GM21619 (cell line): Measurements from ENCODE around the gene ZMIZ1.

Experiments used
- ATAC-seq: cut with Tn5 transposase; IDR thresholded peaks from one replicate; pipeline ENCODE4 v1.9.1; 2021; ENCODE audit not compliant: unreplicated experiment

The ZMIZ1 gene

GRCh38 chr10:79349766-79350406, 281.1 kb downstream of the ZMIZ1 start:
- no peak for ATAC-seq

GRCh38 chr10:79350407-79351154, 281.8 kb downstream of the ZMIZ1 start:
- ATAC-seq, result no peak

GRCh38 chr10:79351332-79351731, 282.6 kb downstream of the ZMIZ1 start:
- no peak for ATAC-seq

GRCh38 chr10:79352035-79352877, 283.5 kb downstream of the ZMIZ1 start:
- no peak for ATAC-seq

- no peak for ATAC-seq
Observed at GRCh38 chr10:79353000-79353406, 284.2 kb downstream of the ZMIZ1 start.

- ATAC-seq, result no peak
Observed at GRCh38 chr10:79353726-79354125, 285.0 kb downstream of the ZMIZ1 start.

- no peak for ATAC-seq
Observed at GRCh38 chr10:79354141-79354540, 285.4 kb downstream of the ZMIZ1 start.

GRCh38 chr10:79354615-79355014, 285.8 kb downstream of the ZMIZ1 start:
- no peak for ATAC-seq

GRCh38 chr10:79355420-79356017, 286.8 kb downstream of the ZMIZ1 start:
- no peak for ATAC-seq

- no peak for ATAC-seq
Observed at GRCh38 chr10:79356104-79356503, 287.3 kb downstream of the ZMIZ1 start.

GRCh38 chr10:79357180-79357579, 288.4 kb downstream of the ZMIZ1 start:
- ATAC-seq, result no peak

GRCh38 chr10:79358811-79359210, 290.0 kb downstream of the ZMIZ1 start:
- no peak for ATAC-seq

- ATAC-seq, result no peak
Observed at GRCh38 chr10:79359816-79360498, 291.2 kb downstream of the ZMIZ1 start.

- no peak for ATAC-seq
Observed at GRCh38 chr10:79360499-79361342, 292.0 kb downstream of the ZMIZ1 start.

GRCh38 chr10:79361726-79362397, 293.1 kb downstream of the ZMIZ1 start:
- ATAC-seq, result no peak
